HG03064 (cell line): Measurements from ENCODE around the gene NRG3.

Source experiments
- ATAC-seq: cut with Tn5 transposase; IDR thresholded peaks from one replicate; pipeline ENCODE4 v1.9.1; 2021; ENCODE audit warnings: low read depth; ENCODE audit not compliant: unreplicated experiment

The NRG3 gene

DNA sequence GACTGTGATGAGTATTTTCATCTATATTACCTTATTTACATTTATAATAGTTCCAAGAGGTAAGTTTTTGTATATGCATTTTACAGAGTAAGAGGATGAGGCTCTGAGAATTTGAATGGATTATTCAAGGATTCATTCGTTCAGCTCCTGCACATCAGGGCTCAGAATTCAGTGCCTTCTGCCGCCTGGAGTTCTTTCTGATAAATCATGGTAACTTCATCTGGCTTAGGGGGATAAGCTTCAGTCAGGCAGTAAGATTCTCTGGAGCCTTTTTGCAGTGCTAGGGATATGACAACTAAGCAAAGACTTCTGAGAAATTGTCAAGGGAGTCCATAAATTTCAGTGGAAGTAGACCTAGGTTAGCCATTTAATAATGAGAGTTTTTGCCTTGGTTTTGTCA, 668.6 kb downstream of the NRG3 start:
- no peak for ATAC-seq

DNA sequence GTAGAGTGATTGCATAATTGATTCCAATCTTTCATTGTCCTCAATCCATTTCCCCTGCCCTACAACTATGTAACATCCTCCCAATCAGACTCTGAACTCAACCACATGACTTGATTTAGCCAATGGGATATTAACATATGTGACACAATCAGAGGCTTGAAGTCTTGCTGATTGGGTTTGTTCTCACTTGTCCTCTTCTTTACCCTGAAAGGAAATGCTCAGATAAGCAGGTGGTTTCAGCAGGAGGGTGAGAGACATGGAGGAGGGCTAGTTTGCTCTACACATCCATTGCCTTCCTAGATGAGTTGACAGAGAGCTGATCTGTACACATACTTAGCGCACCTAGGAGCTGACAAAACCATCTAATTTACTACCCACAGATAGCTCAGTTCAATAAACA, 669.4 kb downstream of the NRG3 start:
- no peak for ATAC-seq

DNA sequence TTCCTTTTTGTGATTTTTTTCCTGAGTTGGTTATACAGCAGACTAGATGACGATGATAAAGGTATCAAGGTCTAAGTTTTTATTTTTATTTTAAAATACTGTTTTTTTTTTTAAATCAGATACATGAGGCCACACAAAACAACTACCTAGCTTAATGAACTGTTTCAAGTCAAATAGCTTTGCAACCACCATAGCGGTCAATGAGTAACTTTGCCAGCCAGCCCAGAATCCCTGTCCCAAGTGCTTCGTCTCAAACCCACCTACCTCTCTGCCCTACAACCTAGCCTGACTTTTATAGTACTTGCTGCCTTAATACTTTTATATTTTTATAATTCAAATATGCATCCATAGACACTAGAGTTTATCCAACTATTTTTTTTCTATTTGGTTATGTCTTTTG, 676.5 kb downstream of the NRG3 start:
- ATAC-seq: no peak

DNA sequence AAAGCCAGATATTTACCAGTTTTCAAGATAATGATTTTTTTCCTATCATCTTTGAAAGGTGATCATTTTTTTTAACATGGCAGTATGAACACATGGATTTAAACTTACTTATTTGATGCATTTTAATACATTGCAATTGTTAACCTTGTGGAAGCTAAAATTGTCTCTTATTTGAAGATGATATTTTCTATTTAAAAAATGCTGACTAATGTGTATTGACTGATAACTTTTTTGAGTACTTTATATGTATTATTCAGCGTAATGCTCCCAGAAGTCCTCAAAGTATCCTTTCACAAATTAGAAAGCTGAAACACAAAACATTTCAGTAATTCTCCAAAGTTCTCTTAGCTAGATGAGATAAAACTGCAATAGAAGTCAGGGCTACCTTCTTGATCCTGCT, 677.3 kb downstream of the NRG3 start:
- ATAC-seq: no peak

DNA sequence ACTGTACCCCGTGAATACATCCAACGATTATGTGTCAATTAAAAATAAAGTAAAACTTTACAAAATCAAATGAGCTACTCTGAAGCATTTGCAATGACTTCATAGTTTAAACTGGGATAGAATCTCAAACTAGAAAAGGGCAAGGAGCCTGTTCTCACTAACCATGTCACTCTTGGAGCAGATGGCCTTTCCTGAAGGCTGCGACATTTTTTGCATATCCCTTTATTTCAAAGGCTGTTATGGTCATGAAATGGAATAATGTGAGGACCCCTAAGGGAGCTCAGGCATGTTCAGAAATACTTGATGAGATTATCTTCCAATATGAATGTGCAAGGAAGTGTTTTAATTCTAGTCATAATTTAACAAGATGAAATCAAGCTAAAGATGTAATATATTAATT, 679.4 kb downstream of the NRG3 start:
- ATAC-seq: no peak

DNA sequence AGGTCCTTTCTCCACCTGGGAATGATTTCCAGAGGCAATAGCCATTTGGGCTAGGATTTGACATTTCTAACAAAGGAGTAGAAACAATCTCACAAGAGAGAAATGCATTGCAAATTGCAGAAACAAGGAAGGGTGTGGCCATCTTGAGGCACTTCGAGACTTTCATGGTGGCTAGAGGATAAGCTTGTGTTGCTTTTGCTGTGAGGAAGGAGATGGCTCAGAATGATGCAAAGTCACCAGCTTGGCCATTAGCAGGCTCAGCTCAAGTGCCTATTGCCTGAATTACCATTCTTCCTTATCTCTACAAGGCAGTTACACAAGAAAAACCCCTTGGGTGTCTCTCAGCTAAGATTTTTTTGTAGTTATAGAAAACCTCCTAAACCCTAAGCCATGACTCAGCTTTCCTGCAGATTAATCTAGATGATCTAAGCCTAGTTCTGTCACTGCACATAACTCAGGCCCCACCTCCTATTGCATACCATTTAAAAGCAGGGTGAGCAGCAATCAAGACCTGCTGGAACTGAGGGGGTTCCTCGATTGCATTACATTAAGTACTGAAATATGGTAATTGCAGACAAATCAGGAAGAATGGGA, 683.1 kb downstream of the NRG3 start:
- no peak for ATAC-seq

DNA sequence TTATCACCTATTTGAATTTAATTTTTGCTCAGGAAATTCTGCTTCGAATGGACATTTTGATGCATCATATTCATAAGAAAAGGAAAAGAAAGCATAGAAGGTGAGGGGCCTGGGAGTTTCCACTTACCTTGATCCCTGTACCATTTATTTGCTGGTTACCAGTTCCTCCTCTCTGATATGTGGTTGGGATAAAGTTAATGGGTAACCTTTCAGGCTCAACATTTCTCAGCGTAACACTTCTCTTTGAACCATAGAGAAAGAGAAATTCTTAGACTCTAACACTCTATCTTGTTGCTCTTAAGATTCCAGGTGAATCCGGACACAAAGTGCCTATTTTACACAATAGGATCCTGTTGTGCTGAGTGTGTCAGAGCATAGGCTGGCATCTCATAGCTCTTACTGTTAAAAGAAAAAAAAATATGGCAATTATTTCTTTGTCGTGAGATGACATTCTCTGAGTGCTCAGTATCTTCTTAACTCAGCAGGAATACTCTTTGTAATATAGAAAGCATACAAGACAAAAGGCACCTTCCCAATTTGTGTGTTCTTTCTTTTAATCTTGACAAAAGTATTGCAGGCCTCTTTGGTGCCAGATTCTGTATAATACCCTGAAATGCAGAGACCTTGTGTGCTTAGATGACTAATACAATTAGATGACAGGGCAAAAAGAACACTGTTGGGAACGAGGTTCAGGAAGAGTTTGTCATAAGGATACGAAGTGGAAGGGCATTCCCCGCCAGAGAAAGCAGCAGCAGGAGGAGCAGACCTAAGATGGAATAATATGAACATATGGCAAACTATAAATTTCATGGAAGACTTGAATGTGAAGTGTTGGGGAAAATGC, 689.6 kb downstream of the NRG3 start:
- ATAC-seq: no peak

DNA sequence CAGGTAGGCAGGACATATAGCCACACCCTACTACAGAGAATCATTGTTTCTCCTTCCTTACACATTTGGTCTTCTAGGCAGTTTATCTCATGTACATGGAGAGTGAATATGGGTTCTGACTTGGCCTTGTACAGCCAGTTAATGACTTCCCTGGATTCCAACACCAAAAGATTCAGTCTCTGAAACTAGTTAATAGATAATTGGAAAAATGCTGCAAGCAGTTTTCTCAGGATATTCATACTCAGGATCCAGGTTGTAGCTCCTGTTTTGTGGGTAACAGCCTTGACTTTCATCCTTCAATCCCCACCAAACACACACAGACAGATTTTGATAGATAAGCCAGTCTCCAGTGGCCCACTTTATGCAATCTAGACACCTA, 690.2 kb downstream of the NRG3 start:
- no peak for ATAC-seq

DNA sequence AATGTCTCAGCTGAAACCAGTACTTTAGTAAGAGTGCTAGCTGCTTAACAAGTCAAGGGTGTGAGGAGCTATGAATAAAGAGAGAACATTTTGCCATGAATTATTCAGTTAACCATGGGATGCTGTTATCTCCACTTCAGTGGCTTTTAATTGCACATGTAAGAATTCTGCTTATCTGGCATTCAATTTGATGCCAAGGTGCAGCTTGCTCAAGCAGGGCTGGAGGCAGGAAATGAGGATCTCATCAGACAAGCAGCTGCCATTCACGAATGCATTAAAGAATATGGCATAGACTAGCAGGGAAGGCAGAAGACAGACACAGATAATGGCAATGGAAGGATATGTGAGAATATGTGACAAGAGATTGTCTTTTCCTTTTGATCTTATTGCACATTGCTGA, 697.8 kb downstream of the NRG3 start:
- no peak for ATAC-seq

DNA sequence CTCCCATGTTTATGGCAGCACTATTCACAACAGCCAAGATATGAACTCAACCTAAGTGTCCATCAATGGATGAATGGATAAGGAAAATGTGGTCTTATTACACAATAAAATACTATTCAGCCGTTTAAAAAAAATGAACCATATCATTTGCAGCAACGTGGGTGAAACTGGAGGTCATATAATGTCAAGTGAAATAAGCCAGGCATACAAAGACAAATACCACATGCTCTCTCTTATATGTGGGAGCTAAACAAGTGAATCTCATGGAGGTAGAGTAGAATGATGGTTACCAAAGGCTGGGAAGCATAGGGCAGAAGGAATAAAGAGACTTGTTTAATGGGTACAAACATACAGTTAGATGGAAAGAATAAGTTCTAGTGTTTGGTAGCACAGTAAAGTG, 699.1 kb downstream of the NRG3 start:
- no peak for ATAC-seq

DNA sequence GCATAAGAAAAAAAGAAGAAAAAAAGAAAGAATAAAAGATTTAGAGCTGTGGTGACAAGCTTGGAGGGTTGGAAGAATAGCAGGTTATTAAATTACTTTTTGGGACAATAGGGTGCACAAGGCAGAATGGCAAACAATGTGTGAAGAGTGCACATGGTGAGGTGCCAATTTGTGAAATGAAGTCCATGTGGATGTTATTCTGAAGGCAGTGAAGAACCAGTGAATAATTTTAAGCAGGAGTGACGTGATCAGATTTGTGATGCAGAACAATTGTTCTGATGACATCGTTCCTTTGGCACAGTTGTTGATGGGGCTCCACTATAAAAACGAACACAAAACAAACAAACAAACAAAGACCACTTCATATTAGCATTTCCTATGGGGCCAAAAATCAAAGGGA, 700.3 kb downstream of the NRG3 start:
- no peak for ATAC-seq

DNA sequence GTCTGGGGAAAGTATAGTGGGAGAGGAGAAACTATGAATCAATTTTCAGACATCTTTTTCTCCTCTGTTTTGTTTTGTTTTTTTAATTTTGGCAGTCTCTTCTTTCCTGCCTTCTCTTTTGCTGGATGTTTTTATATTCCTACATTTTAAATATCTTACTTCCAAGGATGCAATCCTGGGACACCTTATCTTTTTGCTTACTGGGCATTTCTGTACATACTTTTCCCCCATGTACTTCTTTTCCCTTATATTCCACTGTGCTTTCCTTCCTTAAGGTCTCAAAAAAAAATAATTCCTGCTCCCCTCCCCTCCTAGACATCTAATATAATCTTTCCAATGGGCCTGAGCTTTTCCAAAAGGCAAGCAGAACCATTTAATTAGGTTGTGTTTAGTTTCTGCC, 701.1 kb downstream of the NRG3 start:
- ATAC-seq: no peak

DNA sequence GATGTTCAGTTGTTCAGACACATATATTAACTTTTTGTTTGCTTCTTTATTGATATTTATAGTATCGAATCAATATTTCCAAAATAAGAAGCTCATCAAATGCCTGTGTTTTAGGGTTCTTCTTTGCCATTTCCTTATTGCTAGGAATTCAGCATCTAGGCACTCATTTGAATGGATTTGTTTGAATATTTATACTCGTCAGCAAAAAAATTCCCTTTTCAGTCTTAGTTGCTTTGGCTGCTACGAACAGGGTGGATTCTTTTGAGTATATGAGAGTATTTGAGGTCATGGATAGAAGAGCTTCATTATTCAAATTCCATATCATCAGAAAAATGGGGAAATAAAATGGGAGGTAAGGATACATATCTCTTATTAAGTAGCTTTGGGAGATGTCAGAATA, 706.9 kb downstream of the NRG3 start:
- ATAC-seq: no peak

DNA sequence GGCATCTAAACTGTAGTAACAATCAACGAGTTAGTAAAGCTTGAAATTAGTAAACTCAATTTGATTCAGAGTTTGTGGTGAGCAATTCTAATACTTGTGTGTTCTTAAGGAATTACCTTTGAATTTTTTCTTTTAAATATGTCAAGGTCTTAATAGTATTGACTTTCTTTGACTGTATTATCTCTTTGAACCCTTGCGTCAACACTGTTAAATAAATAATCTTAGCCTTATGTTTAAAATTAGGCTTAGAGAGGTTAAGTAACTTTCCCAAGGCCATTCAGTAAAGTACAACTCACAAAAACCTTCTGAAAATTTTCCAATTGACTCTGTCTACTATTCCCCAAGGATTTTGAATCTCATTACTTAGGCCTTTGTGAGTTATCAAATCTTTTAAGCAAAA, 716.4 kb downstream of the NRG3 start:
- no peak for ATAC-seq

DNA sequence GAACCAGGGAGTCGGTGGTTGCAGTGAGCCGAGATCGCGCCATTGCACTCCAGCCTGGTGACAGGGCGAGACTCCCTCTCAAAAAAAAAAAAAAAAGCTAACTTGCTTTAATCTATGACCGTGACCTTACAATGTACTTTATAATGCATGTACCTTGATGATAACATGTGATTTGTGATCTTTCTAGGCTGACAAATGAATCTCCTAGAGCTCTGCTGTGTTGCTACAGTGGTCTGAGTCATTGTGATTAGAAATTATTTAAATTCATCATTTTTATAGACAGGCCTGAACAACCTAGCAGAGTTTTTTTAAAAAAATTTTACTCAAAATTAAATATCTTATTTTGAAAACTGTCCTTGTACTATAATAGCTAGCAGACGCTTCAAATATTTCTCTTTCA, 722.8 kb downstream of the NRG3 start:
- no peak for ATAC-seq

DNA sequence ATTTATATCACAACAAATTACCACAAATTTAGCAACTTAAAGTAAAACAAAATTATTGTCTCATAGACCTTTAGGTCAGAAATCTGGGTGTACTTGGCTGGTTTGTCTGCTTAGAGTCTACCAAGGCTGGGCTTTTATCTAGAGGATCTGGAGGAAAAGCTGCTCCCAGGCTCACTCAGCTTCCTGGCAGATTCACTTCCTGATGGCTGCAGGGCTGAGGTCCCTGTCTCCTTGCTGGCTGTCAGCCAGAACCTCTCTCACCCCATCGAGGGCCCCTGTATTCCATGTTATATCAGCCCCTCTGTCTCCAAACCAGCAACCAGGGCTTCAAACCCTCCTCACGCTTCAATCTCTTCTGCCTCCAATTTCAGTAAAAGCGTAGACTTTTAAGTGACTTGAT, 734.9 kb downstream of the NRG3 start:
- no peak for ATAC-seq

DNA sequence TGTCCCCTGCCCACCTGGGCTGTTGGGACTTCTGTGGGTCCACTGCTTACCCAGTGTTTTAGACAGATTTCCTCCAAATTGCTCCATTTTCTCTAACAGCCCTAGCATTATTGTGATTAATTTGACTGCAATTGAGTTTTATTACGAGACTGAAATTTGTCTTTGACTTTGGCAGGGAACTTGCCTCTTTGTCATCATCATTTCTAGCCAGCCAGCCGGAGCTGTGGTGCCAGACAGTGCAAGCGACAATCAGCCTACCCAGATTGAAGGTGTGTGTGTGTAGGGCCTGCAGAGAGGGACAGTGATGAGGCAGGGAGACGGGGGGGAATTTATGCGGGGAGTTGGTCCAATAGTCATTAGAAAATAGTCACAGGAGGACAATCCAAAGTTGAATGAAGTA, 743.0 kb downstream of the NRG3 start:
- no peak for ATAC-seq

DNA sequence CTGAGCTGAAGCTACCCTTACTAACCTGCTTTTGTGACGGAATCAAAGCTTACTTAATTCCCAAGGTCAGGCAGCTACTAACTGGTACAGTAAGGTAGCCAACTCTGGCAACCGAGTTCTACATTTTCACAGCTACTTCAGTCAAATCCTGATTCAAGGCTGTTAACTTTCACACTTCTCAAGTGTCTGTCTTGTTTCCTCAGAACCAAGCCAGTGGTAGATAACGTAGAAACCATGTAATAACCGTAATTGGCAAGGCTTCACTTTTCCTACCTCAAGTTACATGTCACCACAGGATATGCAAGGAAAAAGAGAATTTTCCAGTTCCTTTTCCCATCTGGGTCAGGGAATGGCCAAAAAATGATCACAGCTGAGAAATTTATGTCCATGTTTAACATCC, 746.7 kb downstream of the NRG3 start:
- ATAC-seq: no peak

DNA sequence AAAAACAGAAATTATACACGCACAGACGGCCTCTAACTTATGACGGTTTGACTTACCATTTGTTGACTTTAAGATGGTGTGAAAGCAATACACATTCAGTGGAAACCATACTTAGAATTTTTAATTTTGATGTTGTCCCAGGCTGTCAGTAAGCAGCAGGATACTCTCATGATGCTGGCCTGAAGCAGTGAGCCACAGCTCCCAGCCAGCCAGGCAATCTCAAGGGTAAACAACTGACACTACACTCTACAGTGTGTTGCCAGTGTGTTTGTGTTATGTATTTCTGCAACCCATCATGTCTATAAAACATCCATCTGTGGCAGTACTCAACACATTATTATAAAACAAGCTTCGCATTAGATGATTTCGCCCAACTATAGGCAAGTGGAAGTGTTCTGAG, 747.5 kb downstream of the NRG3 start:
- no peak for ATAC-seq

DNA sequence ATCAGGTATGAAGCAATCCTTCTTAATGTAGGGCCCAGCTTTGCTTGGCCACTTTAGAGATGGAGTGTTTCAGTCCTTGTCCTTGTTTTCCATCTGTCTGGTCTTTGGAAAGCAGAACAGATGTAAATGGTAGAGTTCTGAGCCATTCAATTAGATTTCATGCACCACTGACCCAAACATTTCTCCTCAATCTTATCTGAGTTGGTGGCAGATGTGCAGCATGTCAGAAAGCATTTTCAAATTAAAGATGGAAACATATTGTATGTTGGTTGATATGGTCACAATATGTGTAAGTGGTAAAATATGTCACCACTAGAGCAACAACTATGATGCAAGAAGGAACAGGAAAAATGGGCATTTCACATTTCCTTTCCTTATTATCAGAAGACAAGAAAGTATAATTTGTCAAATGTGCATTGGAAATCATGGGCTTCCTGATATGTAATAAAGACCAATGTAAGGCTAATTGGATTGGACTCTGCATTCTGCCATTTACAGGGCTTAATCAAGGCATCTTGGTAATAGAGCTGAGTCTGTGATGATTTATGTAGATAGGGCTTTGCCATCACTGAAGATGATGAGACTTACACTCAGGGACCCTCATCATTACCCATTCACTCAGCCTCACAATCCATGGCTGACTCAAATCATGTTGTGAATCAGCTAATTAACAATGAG, 750.7 kb downstream of the NRG3 start:
- no peak for ATAC-seq

DNA sequence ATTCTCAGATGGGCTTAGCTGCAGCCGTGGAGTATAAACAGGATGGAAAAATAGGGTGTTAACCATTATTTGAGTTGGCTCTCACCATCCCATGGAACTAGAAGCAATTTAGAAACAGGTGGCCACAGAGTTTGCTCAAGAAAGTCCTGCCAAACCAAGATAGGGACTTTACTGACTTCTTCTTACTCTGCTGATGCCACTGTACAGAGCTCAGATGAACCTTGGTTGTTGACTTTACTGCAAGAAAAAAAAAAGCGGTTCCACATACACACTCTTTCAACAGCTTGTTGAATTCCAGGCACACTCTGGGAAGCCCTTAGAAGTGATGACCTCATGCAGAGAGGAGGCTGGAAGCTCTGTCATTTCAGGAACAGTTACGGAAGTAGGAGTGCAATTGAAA, 753.4 kb downstream of the NRG3 start:
- no peak for ATAC-seq

DNA sequence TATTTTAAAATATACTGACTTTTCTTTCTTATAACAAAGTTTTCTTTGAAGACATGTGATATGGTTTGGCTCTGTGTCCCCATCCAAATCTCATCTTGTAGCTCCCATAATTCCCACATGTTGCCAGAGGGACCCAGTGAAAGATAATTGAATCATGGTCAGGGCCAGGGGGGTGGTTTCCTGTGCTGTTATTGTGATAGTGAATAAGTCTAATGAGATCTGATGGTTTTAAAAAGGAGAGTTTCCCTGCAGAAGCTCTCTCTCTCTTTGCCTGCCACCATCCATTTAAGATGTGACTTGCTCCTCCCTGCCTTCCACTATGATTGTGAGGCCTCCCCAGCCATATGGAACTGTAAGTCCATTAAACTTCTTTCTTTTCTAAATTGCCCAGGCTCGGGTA, 768.1 kb downstream of the NRG3 start:
- no peak for ATAC-seq
